Right cardiac atrium (tissue), 5 donors: ENCODE data around the gene RAB26. TPM values are rescaled to one million over a fixed set of nuclear protein-coding genes. Genes with fewer than 3 reads are reported as not detected.
A peak's percentile ranks its signal among the peaks of the same experiment; 100 is the strongest.
"Not testable (repeated sequence)": the region's sequence is repeated elsewhere in the genome, so short reads cannot be mapped to it uniquely, and the experiment has no call there.

ENCODE experiments used
- ATAC-seq, 2 donors: fragments of 200-7000 bp; cut with Tn5 transposase; one replicate each; pipeline versions ENCODE4 v1.8.0 to v1.9.1; 2020; ENCODE audit warnings: moderate library complexity in 2 of 2, mild to moderate bottlenecking in 1 of 2
- DNase-seq, 3 donors: peaks; one replicate each; pipeline ENCODE4 v3.0.0-alpha.2; 2020
- H3K27ac ChIP-seq: one replicate; pipeline ENCODE4 v1.5.1; 2013; ENCODE audit warnings: mild to moderate bottlenecking, low read length, control low read depth, moderate library complexity
- H3K27me3 ChIP-seq: one replicate; pipeline ENCODE4 v1.6.1; 2013; ENCODE audit not compliant: control insufficient read depth, insufficient read depth
- H3K4me1 ChIP-seq: one replicate; pipeline ENCODE4 v1.6.1; 2013; ENCODE audit warnings: low read length; ENCODE audit not compliant: control insufficient read depth, insufficient read depth
- H3K4me3 ChIP-seq: one replicate; pipeline ENCODE4 v1.5.1; 2013; ENCODE audit warnings: low read length, control low read depth
- H3K9me3 ChIP-seq: one replicate; pipeline ENCODE4 v1.6.1; 2013; ENCODE audit warnings: low read length; ENCODE audit not compliant: control insufficient read depth
- WGBS: extraction: QIAGEN DNeasy Blood & Tissue Kit; methylation state at CpG from one replicate; pipeline ENCODE4 v1.1.7; 2013; 5-methylcytosine and 5-hydroxymethylcytosine counted together
- intact Hi-C, 4 donors: fragments of 100-400 bp; cut with DNase I; formaldehyde crosslinking; loops; one replicate each; pipeline versions ENCODE4 v1.11.0 to v1.14.0; 2022 to 2023
- polyA plus RNA-seq: library from polyadenylated mRNA; stranded (reverse); fragments of 200-250 nt; gene quantifications from one replicate; pipeline ENCODE4 v1.2.3, GENCODE V29; 2013
- total RNA-seq, 4 donors: library from RNA; stranded (reverse); fragmentation: NEBNext Ultra II Directional; extraction: Animal tissue kit (Norgen Biotek cat#: 25700); gene quantifications; one replicate each; pipeline ENCODE4 v1.2.1, GENCODE V29; 2021
- donor health status: healthy with polysubstance abuse.
- donor health status: DM: no; HTN: yes; CAD: no.
- donor health status: DM: no; HTN: no; CAD: no.
- donor health status: DM: no; HTN: yes; CAD: no; lungs with severe emphysema.
- donor health status: DM: yes; HTN: yes; CAD: no.

Gene RAB26
- total and polyA plus RNA-seq, 5 donors, result 0.24 to 0.95 (median 0.88) TPM; not detected in 1

DNA sequence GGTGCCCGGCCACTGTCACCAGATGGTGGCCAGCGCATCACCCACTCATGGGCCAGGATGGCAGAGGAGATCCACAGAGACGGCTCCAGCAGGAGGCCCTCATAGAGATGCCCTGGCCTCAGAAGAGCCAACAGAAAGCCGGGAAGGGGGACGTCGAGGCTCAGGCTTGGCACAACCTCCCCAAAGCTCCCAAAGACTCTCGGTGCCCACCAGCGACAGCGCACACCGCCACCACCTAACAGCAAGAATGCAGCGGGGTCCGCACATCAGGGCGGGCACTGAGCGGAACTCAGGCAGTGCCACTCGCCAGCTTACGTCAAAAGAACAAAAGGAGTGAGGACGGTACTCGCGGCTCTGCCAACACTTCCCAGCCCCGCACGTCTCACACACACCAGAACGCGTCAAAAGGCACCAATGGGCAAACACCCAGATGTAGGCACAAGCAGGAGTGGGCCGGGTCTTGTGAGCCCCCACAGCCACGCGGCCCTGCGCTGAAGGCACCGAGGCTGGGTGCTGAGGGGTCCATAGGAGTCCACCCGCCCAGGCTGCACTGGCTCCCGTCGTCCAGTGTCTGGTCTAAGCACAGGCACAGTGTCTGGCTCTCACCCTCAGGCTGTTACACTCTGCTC lies 21.4 kb upstream of the RAB26 start:
- Histone ChIP-seq H3K4me1 (peaks cover 10% of the 10 kb centered on the region), H3K27ac (peak overlapping the region; percentile 50)
- intact Hi-C loops, H3K4me3 ChIP-seq, H3K9me3 ChIP-seq, H3K27me3 ChIP-seq: not testable (repeated sequence)
- ATAC-seq, result peak in 1 of 2 donors; percentile 2
- DNase-seq, result peak in 2 of 3 donors; percentile 77
- WGBS, result 71% methylated on average over 31 of the region's 31 CpGs

- DNase-seq, result peak in 2 of 3 donors; percentile 68 to 72
- H3K27me3 ChIP-seq, intact Hi-C loops, H3K27ac ChIP-seq, H3K9me3 ChIP-seq, H3K4me3 ChIP-seq: not testable (repeated sequence)
- H3K4me1 ChIP-seq, result peaks cover 10% of the 10 kb centered on the region
- peak; percentile 19 to 22 for ATAC-seq
- WGBS, result 28% methylated on average over 3 of the region's 3 CpGs
These were observed 20.7 kb upstream of the RAB26 start for GRCh38 chr16:2127630-2128280.

DNA sequence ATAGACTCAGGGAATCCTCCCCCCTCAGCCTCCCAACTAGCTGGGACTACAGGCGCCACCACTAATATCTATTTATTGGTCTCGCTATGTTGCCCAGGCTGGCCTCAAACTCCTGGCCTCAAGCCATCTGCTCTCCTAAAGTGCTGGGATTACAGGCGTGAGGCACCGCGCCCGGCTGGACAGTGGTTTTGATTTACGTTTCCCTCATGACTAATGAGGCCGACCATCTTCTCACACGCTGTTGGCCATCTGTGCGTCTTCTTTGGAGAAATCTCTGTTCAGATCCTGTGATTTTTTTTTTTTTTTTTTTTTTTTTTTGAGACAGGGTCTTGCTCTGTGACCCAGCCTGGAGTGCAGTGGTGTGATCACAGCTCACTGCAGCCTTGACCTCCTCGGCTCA lies 19.2 kb upstream of the RAB26 start:
- intact Hi-C loops, ATAC-seq, H3K4me3 ChIP-seq, H3K4me1 ChIP-seq, H3K27ac ChIP-seq, DNase-seq, H3K27me3 ChIP-seq, H3K9me3 ChIP-seq: not testable (repeated sequence)
- WGBS, result 74% methylated on average over 9 of the region's 11 CpGs

DNA sequence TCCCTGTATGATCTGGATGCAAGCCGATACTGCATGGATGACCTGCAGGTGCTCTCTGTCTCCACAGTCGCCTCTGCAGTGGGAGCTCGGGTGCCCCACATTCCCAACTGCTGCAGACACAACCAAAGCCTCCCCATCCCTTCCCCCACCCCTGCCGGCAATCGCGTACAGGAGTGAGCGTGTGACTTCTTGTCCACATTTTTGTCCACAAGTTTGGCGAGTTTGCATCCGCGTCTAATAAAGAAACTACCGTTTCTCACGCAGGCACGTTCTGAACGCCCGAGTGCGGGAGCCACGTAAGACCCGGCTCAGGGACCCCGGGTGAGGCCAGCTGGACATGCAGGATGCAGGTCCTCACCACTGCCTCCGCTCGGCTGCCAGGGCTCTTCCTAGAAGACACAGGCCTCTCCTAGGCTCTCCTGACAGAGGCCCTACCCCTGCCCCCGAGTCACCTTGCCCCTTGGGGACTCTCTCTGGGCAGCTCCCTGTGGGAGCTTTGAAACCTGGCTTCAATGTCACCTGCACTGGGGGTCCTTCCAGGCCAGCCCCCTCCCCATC lies 18.5 kb upstream of the RAB26 start:
- intact Hi-C loops, H3K9me3 ChIP-seq, H3K4me1 ChIP-seq, H3K27ac ChIP-seq, DNase-seq, H3K27me3 ChIP-seq, ATAC-seq, H3K4me3 ChIP-seq: not testable (repeated sequence)
- 76% methylated on average over 22 of the region's 22 CpGs for WGBS

DNA sequence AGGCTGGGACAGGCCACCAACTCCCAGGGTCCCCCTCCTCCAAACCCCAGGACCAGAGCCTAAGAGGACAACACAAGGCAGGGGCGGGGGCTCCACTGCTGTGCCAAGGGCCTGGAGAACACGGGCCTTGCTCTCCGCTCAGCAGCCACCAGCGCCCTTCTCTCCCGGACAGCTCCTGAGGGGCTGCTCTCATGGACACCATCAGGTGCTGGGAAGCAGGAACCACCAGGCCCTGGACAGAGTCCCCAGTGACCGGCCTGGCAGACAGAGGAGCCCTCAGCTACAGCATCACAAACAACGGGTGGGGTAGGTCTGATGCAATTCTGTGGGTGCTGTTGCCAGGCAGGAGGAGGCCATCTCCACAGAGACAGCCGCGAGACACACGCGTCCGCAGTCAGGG lies 14.6 kb upstream of the RAB26 start:
- H3K9me3 ChIP-seq, ATAC-seq, H3K4me1 ChIP-seq, intact Hi-C loops, H3K27me3 ChIP-seq, H3K27ac ChIP-seq, H3K4me3 ChIP-seq: not testable (repeated sequence)
- peak in 1 of 3 donors; percentile 60 for DNase-seq
- WGBS, result 25% methylated on average over 7 of the region's 12 CpGs

- H3K9me3 ChIP-seq, H3K4me1 ChIP-seq, H3K27me3 ChIP-seq, ATAC-seq, intact Hi-C loops: not testable (repeated sequence)
- DNase-seq, result peak; percentile 60 to 87 (median 84)
- Histone ChIP-seq H3K4me3 (peak overlapping the region; percentile 79), H3K27ac (peak overlapping the region; percentile 81)
- WGBS, result under 1% methylated on average over 33 of the region's 42 CpGs
These were observed 13.4 kb upstream of the RAB26 start for GRCh38 chr16:2135071-2135470.

- H3K4me3 ChIP-seq, result peak within 1 kb of the TSS; percentile 79
- H3K4me1 ChIP-seq, H3K9me3 ChIP-seq, H3K27me3 ChIP-seq, intact Hi-C loops: not testable (repeated sequence)
- peak within 1 kb of the TSS; percentile 81 for H3K27ac ChIP-seq
- WGBS, result under 1% methylated on average over 66 of the region's 81 CpGs
- ATAC-seq, result peak; percentile 92 to 94
- peak; percentile 99 to 100 (median 100) for DNase-seq
These were observed 12.5 kb upstream of the RAB26 start, which contains the start of gene PKD1 for GRCh38 chr16:2135770-2136490. Gene PKD1 (minus strand): TSS chr16:2135898. CDS start chr16:2135689, 209 bp downstream.

DNA sequence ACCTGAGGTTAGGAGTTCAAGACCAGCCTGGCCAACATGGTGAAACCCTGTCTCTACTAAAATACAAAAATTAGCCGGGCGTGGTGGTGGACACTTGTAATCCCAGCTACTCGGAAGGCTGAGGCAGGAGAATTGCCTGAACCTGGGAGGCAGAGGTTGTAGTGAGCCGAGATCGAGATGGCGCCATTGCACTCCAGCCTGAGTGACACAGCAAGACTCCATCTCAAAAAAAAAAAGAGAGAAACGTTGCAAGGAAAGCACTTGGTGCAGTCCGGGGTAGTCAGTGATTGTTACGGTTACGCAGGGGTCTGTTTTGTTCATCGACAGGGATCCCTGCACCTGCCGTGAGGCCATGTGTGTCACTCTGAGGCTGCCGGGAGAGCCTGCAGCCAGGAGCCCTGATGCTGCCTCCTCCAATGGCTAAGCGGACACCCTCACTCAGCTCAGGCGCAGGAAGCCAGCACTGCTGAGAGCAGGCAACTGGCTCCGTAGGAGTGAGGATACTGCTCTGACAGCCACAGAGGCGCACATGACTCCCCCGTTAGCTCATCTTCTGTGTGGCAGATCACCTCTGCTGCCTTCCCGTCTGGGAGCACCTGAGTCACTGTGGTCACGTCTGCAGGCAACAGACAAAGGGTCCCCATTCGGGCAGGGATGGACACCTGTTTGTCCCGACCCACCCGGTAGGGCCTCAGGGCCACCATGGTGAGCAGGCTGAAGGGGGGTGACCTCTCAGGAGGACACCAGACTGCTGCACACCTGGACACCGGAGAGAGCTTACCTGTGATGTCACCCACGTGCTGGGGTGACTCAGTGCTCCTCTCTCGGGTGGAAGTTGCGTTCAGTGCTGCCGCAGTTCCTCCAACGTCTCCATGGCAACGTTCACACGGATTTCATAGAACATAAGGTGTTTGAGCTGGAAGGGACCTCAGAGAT lies 5.2 kb upstream of the RAB26 start:
- 75% methylated on average over 31 of the region's 31 CpGs for WGBS
- H3K27ac ChIP-seq, result no peak overlapping the region
- intact Hi-C loops, result loop anchor here in 3 of 4 donors (5.0 to 10.0 kb wide), 2 partner anchors 118 to 121 kb away; partner anchors contain the start of gene NHERF2 (in 1 of the 3)
- no peaks in the 10 kb centered on the region for H3K4me1 ChIP-seq
- ATAC-seq (no peak), DNase-seq (no peak)
- H3K4me3 ChIP-seq, result no peak overlapping the region
- H3K9me3 ChIP-seq, result no peaks in the 10 kb centered on the region
- no peaks in the 10 kb centered on the region for H3K27me3 ChIP-seq

GRCh38 chr16:2143878-2144485 lies 4.4 kb upstream of the RAB26 start:
- DNase-seq (no peak), ATAC-seq (no peak)
- 79% methylated on average over 17 of the region's 17 CpGs for WGBS
- no peaks in the 10 kb centered on the region for H3K9me3 ChIP-seq
- no peaks in the 10 kb centered on the region for H3K4me1 ChIP-seq
- intact Hi-C loops, result loop anchor here in 3 of 4 donors (5.0 to 10.0 kb wide), 2 partner anchors 119 to 122 kb away; partner anchors contain the start of gene NHERF2 (in 1 of the 3)
- no peak overlapping the region for H3K4me3 ChIP-seq
- H3K27me3 ChIP-seq, result no peaks in the 10 kb centered on the region
- H3K27ac ChIP-seq, result no peak overlapping the region

DNA sequence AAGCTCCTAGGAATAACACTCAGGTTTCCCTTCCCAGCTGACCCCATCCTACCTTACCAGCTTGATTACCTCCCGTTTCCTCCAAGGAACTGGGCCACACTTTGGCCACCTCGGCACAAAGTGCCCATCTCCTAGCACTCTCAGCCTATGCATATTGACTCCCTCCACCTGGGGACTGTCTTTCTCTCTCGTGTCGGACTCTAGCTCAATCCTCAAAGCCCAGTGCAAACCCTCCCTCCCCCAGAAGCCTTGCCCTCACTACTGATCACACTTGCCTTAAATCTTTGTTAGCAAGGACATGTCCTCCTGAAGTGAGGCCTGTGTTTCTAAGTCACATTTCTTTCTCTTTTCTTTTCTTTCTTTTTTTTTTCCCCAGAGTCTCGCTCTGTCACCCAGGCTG lies 2.6 kb upstream of the RAB26 start:
- no peaks in the 10 kb centered on the region for H3K4me1 ChIP-seq
- H3K27ac ChIP-seq, result no peak overlapping the region
- H3K4me3 ChIP-seq, result no peak overlapping the region
- DNase-seq (no peak), ATAC-seq (no peak)
- intact Hi-C loops, result loop anchor here in 1 of 4 donors (10.0 kb wide), 1 partner anchor 121 kb away; the partner anchor contains the start of gene NHERF2
- no peaks in the 10 kb centered on the region for H3K27me3 ChIP-seq
- H3K9me3 ChIP-seq, result no peaks in the 10 kb centered on the region
- 87% methylated on average over 5 of the region's 5 CpGs for WGBS
